HG02763 (cell line): ENCODE data around the gene MYF6.
A peak's percentile ranks its signal among the peaks of the same experiment; 100 is the strongest.

ENCODE experiments used
- ATAC-seq: cut with Tn5 transposase; IDR thresholded peaks from one replicate; pipeline ENCODE4 v1.9.1; 2021; ENCODE audit warnings: mild to moderate bottlenecking, moderate library complexity; ENCODE audit not compliant: unreplicated experiment

Gene MYF6

GRCh38 chr12:80749456-80749855 lies 42.0 kb downstream of the MYF6 start:
- no peak for ATAC-seq

- ATAC-seq = no peak
These were observed 45.0 kb downstream of the MYF6 start for GRCh38 chr12:80752464-80752863.

GRCh38 chr12:80754274-80754673 lies 46.8 kb downstream of the MYF6 start:
- ATAC-seq = no peak

GRCh38 chr12:80756875-80757274 lies 49.4 kb downstream of the MYF6 start:
- ATAC-seq = peak; percentile 75
